ENCODE results near the gene LLGL1.

Gene LLGL1

DNA sequence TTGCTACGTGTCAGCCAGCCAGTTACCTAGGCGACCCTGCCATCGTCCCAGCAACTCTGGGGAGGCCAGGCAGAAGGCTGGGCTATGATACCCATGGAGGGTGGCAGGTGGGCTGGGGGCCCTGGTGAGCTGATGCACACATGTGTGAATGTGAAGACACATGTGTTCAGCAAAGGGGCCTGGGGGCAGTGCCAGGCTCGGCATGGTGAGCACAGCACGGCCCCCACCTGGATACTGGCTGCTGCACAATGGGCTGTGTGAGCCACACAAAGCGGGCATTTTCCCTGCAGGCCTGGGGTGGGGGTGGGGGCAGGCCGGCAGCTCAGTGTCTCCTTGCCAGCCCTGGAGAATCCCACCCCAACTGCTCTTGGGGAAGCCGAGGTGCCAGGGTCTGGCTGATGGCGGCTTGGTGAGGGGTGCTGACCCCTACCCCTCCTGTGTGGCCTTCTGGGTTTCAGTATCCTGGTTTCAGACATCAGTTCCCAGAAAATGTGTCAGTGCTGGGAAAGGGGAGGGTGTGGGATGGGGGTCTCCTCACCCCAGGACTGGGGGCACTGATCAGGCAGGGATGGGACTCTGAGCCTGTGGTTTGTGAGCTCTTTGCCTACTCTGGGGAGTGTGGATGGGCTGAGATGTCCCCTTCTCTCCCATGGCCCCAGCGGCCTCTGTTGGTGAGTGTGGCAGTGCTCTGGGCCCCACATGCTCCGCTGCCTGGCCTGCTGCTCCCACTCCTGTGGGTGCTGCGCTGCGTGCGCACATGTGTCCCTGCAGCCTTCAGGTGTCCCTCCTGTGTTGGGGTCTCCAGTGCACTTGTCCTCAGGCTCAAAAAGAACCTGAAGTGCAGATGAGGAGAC lies 5.1 kb downstream of the LLGL1 start:
- no peak for DNase-seq

DNA sequence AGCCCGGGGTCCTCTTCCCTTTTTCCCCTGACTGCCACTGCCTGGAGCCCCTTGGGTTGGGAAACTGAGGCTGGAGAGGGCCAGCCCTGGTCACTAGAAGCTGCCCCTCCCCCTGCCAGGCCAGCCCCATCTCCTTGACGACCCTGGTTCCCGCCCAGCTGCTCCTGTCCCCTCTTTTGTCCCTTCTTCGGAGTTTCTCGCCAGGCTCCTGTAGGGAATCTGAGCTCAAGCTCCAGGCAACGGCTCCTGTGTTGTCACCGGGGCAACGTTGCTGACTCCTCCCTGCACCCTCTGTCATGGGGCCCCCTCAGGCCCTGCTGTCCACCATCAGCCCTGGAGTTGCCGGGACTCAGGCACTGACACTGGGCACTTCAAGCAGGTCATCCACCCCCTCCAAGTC lies 5.7 kb downstream of the LLGL1 start:
- DNase-seq = no peak

DNA sequence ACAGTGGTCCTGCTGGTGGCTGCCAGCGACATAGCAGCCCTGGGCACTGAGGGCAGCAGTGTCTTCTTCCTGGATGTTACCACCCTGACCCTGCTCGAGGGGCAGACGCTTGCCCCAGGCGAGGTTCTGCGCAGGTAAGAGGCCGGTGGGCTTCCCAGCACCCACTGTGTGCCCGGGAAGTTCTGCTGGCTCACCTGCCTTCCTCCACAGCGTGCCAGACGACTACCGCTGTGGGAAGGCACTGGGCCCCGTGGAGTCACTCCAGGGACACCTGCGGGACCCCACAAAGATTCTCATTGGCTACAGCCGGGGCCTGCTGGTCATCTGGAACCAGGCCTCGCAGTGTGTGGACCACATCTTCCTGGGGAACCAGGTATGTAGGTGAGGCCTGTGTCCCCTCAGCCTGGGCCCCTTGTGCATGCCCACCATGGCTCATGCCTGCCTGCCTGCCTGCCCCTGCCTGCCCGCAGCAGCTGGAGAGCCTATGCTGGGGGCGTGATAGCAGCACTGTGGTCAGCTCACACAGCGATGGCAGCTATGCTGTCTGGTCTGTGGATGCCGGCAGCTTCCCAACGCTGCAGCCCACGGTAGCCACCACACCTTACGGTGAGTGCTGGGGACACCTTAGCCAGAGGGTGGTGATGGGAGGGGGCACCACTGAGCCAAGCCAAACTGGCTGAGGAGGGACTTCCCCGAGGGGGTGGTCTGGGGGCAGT lies 8.5 kb downstream of the LLGL1 start:
- DNase-seq = no peak

DNA sequence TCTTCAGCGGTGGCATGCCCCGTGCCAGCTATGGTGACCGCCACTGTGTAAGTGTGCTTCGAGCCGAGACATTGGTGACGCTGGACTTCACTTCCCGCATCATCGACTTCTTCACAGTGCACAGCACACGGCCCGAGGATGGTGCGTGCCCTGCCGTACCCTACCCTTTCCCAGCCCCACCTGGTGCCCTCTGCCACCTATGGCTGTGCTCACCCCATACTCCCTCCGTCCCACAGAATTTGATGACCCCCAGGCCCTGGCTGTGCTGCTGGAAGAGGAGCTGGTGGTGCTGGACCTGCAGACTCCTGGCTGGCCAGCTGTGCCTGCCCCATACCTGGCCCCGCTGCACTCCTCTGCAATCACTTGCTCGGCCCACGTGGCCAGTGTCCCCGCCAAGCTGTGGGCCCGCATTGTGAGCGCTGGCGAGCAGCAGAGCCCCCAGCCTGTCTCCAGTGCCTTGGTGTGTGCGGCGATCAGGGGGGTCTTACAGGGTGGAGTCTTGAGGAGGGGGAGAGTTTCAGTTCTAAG lies 9.5 kb downstream of the LLGL1 start:
- DNase-seq = no peak

DNA sequence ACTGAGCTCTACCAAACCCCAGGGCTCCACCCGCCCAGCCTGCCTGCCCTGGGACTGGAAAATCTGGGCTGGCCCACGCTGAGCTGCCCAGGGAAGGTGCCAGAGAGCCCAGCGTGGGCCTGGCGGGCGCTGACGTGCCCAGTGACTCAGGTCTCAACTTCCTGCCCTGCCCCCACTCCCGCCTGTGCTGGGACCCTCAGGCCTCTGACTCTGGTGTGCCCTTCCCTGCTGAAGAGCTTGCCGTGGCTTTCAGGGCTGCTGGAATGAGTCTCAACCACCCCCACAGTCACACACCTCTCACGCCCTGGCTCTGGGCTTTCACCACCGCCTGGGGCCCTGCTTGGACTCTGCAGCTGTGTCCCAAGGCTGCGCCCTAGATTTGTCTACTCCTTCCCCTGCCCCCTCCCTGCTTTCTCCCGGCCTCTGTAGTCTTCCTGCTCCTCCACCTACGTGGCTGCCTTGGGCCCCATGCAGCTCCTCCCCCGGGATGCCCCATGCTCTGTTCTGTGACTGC lies 10.4 kb downstream of the LLGL1 start:
- no peak for DNase-seq

DNA sequence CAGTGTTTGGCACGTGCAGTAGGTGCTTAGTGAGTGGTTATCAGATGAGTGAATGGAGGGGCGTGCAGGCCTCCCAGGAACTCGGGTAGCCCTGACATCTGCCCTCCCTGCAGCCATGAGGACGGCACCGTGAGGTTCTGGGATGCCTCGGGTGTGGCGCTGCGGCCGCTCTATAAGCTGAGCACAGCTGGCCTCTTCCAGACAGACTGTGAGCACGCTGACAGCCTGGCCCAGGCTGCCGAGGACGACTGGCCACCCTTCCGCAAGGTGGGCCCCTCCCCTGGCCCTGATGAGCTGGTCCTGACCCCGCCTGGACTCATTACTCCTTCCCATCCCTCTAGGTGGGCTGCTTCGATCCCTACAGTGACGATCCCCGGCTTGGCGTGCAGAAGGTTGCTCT lies 11.1 kb downstream of the LLGL1 start:
- DNase-seq = no peak

- no peak for DNase-seq
These were observed 12.0 kb downstream of the LLGL1 start for GRCh38 chr17:18237461-18237860.

DNA sequence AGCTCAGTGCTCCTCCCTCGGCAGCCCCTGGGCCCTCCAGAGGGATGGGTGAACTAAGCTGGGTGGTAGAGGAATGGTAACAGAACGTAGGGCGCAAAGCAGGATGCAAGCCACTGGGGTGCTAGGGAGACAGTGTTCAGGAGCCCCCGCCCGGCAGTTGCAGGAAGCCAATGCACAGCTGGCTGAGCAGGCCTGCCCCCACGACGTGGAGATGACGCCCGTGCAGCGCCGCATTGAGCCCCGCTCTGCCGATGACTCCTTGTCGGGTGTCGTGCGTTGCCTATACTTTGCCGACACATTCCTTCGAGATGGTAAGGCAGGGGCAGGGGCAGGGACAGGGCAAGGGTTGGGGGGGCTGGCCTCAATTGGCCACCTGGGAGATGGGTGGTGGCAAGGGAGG lies 12.9 kb downstream of the LLGL1 start:
- DNase-seq = no peak

DNA sequence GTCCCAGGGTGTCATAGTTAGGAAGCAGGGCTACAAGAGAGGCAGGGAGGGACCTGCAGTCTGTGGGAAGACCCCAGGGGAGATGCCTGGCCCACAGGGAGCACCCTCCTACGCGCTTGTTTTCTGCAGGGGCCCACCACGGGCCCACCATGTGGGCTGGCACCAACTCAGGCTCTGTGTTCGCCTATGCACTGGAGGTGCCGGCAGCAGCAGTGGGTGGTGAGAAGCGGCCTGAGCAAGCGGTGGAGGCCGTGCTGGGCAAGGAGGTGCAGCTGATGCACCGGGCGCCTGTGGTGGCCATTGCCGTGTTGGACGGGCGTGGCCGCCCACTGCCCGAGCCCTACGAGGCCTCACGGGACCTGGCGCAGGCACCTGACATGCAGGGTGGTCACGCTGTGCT lies 15.0 kb downstream of the LLGL1 start:
- DNase-seq = no peak

GRCh38 chr17:18241229-18241871 lies 15.9 kb downstream of the LLGL1 start:
- no peak for DNase-seq

DNA sequence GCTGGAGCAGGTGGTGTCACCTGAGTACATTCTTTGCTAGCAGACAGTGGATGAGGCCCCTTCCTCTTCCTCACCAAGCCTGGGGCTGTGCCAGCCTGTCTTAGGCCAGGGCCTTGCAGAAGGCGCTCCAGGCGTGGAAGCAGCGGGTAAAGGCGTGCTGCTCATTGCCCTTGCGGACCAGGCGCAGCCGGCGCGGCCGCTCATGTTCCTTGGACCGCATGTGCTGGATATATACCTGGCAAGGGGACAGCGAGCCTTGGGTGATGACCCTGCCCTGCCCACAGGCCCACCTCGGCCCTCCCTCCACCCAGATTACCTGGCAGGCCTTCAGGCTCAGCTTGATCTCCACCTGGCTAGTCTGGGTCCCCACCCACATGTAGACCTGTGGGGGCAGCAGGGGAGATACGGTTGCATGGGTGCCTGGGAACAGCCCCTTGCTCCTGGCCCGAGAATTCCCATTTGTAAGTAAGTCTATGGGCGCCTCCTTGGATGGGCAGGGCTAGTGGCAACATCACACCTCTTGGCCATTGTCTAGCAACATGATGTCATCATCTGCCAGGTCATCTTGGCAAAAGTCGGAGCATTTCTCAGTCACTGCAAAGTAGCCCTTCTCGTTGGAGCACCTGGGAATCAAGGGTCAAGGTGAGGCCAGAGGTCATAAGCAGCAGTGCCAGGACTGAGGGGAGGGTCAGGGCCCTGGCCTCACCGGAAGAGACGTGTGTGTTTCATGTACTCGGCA lies 19.8 kb downstream of the LLGL1 start:
- no peak for DNase-seq

DNA sequence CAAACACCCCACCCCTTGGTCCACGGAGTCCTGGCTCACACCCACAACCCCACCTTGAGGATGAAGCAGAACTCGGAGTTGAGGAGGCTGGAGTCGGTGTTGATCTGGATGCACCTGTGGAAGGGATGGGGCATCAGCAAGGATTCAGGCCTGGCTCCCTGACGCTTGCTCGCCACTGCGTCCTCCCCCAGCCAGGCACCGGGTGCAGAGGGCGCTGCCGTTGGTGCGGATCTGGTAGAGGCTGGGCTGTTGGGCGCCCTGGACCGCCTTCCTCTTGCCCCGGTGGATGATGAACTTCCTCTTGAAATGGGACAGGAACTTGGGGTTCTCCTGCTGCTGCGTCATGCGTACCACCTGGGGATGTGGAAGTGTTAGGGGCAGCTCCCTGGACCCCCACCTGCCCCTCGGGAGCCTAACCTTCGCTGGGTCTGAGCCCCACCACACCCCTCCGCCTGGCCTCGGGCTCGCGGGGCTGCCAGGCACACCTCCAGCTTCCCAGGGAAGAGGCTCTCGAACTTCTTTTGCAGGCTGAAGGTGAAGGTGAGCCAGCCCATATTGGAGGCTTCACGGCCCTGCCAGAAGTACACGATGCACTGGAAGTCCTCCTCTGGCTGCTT lies 20.8 kb downstream of the LLGL1 start:
- DNase-seq = no peak

GRCh38 chr17:18246880-18247612 lies 21.6 kb downstream of the LLGL1 start:
- no peak for DNase-seq

DNA sequence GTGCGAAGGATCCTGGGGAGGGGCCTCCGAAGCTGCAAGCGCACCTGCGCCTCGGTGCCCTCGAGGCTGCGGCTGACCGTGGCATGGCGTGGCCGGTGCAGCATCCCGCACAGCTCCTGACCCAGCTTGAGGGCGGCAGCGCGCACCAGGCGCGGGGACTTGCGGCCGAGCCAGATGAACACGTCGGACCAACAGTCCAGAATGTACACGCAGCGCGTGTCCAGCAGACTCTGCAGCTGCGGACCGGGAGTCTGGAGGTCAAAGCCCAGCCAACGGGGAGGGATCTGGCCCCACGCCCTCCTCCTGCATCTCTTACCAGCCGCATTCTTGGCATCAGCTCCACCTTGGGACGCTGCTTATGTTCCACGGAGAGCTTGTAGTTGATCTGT lies 22.2 kb downstream of the LLGL1 start:
- no peak for DNase-seq

DNA sequence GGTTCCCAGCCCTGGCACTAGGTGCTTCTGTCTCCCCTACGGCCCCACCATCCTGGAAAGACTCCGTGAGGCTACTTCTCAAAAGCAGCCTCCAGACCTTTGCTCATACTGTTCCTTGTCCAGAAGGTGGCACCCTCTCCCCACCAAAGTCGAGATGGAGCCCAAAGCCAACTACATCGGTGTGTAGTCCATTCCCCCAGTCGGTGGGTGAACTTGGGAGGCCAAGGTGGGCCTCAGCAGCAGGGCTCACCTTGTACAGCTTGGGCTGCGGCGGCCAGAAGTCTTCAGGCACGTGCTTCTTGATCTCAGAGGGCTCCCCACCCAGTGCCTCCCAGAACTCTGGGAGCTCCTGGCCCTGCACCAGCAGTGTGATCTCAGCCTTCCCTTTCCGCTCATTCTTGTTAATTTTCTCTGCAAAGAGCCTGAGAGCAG lies 22.9 kb downstream of the LLGL1 start:
- peak; percentile 70 for DNase-seq

DNA sequence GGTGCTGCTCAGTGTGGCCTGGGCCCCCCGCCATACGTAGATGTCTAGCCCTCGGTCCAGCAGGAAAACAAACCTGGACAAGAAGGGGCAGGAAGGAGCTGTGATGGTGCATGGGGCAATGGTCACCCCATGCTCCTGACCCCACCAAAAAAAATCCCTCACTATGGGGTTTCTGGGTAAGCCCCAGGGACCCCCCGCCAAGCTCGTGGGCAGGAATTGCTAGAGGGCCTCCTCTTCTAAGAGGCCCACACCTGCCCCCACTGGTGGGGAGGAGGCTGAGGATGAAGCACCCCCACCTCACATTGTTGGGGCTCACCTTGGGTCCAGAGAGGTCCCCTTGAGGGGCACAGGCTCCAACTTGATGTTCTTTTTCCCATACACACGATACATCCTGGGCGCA lies 23.4 kb downstream of the LLGL1 start:
- no peak for DNase-seq

DNA sequence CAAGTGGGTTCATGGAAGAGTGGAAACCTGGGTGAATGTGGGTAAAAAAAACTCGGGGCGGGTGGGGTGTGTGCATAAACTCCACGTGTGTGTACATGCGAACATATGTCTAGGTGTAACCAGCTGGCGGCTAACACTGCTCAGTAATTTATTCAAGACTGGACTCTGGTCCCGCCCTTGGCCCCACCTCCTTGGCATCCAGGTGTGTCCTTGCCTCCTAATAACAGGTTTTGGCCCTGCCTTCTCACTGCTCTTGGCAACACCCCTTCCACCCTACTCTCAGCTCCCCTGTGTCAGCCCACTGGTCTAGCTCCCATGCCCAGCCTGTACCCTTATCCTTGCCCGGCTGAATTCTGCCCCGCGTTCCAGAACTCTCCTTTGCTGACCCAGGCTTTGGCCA lies 24.8 kb downstream of the LLGL1 start:
- DNase-seq = no peak

DNA sequence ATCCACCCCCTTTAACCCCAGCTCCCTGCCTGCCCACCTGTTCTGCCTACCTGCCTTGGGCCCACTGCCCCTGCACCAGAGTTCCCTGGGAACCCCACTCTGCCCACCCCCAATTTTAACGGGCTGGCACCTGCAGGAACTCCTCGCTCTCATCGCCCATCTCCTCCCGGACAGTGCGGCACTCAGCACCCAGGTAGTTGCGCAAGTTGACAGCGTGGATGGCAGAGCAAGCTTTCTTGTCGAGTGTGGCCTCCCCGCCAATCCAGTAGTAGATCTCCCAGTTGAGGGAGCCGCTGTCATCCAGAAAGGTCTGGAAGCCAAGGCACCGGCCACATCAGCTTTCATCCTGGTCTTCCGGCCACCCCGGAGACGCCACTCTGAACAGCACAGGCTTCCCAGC lies 25.3 kb downstream of the LLGL1 start:
- no peak for DNase-seq

DNA sequence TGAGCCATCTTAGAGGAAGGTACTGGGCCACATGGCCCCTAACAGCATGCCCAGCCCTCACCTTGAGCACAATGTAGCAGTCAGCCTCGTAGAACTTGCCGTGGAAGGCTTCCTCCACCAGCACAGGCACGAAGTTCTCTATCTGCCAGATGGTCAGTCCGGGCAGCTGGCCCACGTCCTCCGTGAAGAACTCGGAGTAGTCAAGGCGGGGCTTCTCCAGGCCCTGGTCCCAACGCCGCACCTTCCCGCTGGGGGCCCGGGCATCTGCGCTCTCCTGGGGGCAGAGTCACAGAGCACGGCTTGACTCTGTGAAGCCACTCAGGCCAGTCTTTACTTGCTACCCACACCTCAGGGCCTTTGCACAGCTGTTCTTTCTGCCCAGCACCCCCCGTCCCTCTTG lies 25.8 kb downstream of the LLGL1 start:
- no peak for DNase-seq

DNA sequence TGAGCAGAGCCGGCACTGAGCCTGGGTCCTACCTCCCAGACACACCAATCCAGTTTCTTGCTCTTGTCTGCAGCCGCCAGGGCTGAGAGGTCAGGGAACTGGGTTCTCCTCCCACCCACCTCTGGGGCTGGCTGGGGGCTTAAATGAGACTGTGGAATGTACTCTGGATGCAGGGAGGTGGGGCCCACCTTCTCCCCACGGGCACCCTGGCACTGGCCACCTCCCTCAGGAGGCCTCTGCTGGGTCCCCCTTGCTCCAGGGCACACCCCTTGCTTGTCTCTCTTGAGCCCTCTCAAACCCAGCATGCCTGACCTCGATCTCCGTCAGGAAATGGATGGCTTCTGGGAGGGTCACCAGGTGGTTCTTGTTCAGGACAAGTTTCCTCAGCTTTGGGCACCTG lies 26.7 kb downstream of the LLGL1 start:
- no peak for DNase-seq

DNA sequence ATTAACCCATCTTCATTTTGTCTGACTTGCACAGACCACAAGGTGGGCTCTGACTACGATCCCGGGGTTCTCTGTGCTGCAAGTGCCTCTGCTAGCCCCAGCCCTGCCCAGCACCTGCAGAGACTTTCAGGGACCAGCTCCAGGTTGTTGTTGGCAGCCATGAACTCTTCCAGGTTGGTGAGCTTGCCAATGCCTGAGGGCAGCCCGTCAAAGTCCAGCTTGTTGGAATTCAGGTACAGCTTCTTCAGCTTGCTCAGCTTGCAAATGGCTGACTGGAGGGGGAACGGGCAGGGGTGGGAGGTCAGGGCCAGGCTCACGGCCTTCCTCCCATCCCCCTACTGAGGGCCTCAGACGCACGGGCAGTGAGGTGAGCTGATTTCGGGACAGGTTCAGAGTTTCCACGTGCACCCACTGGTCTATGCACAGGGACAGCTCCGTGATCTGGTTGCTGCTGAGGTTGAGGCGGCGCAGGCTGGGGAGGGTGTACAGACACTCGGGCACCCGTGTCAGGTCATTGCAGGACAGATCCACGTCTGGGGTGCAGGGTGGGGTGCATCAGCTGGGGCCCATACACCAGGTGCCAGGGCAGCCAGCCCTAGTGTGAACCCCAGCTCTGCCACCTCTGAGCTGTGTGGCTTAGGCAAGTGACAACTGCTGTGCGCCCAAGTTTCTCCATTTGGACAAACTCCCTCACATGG lies 27.9 kb downstream of the LLGL1 start:
- no peak for DNase-seq
